Neural crest cell (in vitro differentiated cells): ENCODE measurements around the gene NTM. TPM values are rescaled to one million over a fixed set of nuclear protein-coding genes. Genes with fewer than 3 reads are reported as not detected.

Experiments used
- DNase-seq: peaks from one replicate; pipeline ENCODE4 v3.0.0; 2021; ENCODE audit warnings: low read depth, mixed read lengths, low spot score
- H3K27ac Mint-ChIP-seq: one replicate; pipeline ENCODE4 v1.8.0; 2021; ENCODE audit warnings: mild to moderate bottlenecking, mixed read lengths; ENCODE audit not compliant: unreplicated experiment
- H3K27me3 Mint-ChIP-seq: 2 replicates; pipeline ENCODE4 v1.8.0; 2021; ENCODE audit warnings: low read depth, mild to moderate bottlenecking, mixed read lengths
- H3K36me3 Mint-ChIP-seq: 2 replicates; pipeline ENCODE4 v1.8.0; 2021; ENCODE audit warnings: low read depth, mild to moderate bottlenecking, mixed read lengths
- H3K4me1 Mint-ChIP-seq: 2 replicates; pipeline ENCODE4 v1.8.0; 2021; ENCODE audit warnings: mixed read lengths
- H3K4me3 Mint-ChIP-seq: one replicate; pipeline ENCODE4 v1.8.0; 2021; ENCODE audit warnings: mild to moderate bottlenecking, mixed read lengths
- H3K9me3 Mint-ChIP-seq: 2 replicates; pipeline ENCODE4 v1.8.0; 2021; ENCODE audit warnings: mixed read lengths
- CTCF ChIP-seq: fragments of 200-600 bp; sonication (generic); conservative IDR thresholded peaks from 2 replicates; pipeline ENCODE4 v1.5.0; 2021; ENCODE audit warnings: antibody characterized with exemption, mild to moderate bottlenecking
- total RNA-seq: library from RNA; stranded (reverse); gene quantifications from 2 replicates; pipeline ENCODE4 v1.2.1, GENCODE V29; 2021

NTM gene
- total RNA-seq, 1 donor from 2014 or later, result 11.3 TPM

GRCh38 chr11:131463162-131463561 lies 92.7 kb downstream of the NTM start:
- H3K27me3 Mint-ChIP-seq, result peaks cover 3% of the 10 kb centered on the region
- no peak for TF ChIP-seq CTCF
- no peaks in the 10 kb centered on the region for H3K9me3 Mint-ChIP-seq
- H3K36me3 Mint-ChIP-seq, result no peaks in the 10 kb centered on the region
- no peak for DNase-seq
- peaks cover 22% of the 10 kb centered on the region for H3K4me1 Mint-ChIP-seq
- H3K4me3 Mint-ChIP-seq, result no peak overlapping the region
- H3K27ac Mint-ChIP-seq, result no peak overlapping the region

GRCh38 chr11:131463649-131464425 lies 93.4 kb downstream of the NTM start:
- peaks cover 3% of the 10 kb centered on the region for H3K27me3 Mint-ChIP-seq
- no peak overlapping the region for H3K4me3 Mint-ChIP-seq
- no peak for DNase-seq
- H3K4me1 Mint-ChIP-seq, result peaks cover 29% of the 10 kb centered on the region
- H3K27ac Mint-ChIP-seq, result peak overlapping the region; percentile 23
- H3K36me3 Mint-ChIP-seq, result no peaks in the 10 kb centered on the region
- H3K9me3 Mint-ChIP-seq, result no peaks in the 10 kb centered on the region
- TF ChIP-seq CTCF, result no peak

- peaks cover 3% of the 10 kb centered on the region for H3K27me3 Mint-ChIP-seq
- H3K4me3 Mint-ChIP-seq, result no peak overlapping the region
- H3K36me3 Mint-ChIP-seq, result no peaks in the 10 kb centered on the region
- DNase-seq, result no peak
- H3K4me1 Mint-ChIP-seq, result peaks cover 29% of the 10 kb centered on the region
- no peak for TF ChIP-seq CTCF
- no peak overlapping the region for H3K27ac Mint-ChIP-seq
- no peaks in the 10 kb centered on the region for H3K9me3 Mint-ChIP-seq
Measured at GRCh38 chr11:131464461-131464860, 94.0 kb downstream of the NTM start.

- no peak for DNase-seq
- no peaks in the 10 kb centered on the region for H3K9me3 Mint-ChIP-seq
- H3K4me3 Mint-ChIP-seq, result no peak overlapping the region
- H3K27me3 Mint-ChIP-seq, result peaks cover 4% of the 10 kb centered on the region
- H3K4me1 Mint-ChIP-seq, result peaks cover 29% of the 10 kb centered on the region
- no peak overlapping the region for H3K27ac Mint-ChIP-seq
- TF ChIP-seq CTCF, result no peak
- no peaks in the 10 kb centered on the region for H3K36me3 Mint-ChIP-seq
Measured at GRCh38 chr11:131465039-131465438, 94.6 kb downstream of the NTM start.

- no peak for TF ChIP-seq CTCF
- Mint-ChIP-seq H3K36me3 (no peaks in the 10 kb centered on the region), H3K4me1 (peaks cover 29% of the 10 kb centered on the region), H3K27ac (no peak overlapping the region), H3K9me3 (no peaks in the 10 kb centered on the region), H3K4me3 (no peak overlapping the region), H3K27me3 (peaks cover 10% of the 10 kb centered on the region)
- peak; percentile 32 for DNase-seq
Measured at GRCh38 chr11:131465746-131466145, 95.3 kb downstream of the NTM start.
